Mucosa of rectum (tissue), 2 donors: ENCODE measurements around the gene SEMG2.

Experiments
- H3K27ac ChIP-seq, 2 donors: one replicate each; pipeline ENCODE4 v1.7.0; 2013; ENCODE audit warnings: inconsistent platforms in 2 of 2, low read depth in 2 of 2, low read length in 2 of 2
- H3K27me3 ChIP-seq, 2 donors: one replicate each; pipeline ENCODE4 v1.7.0; 2013; ENCODE audit warnings: low read length in 2 of 2; ENCODE audit not compliant: control insufficient read depth in 2 of 2, insufficient read depth in 2 of 2
- H3K36me3 ChIP-seq, 2 donors: one replicate each; pipeline ENCODE4 v1.7.0; 2013; ENCODE audit warnings: low read length in 2 of 2; ENCODE audit not compliant: control insufficient read depth in 2 of 2, insufficient read depth in 2 of 2
- H3K4me1 ChIP-seq, 2 donors: one replicate each; pipeline ENCODE4 v1.7.0; 2013; ENCODE audit warnings: low read length in 2 of 2, mild to moderate bottlenecking in 1 of 2; ENCODE audit not compliant: control insufficient read depth in 2 of 2, insufficient read depth in 2 of 2
- H3K4me3 ChIP-seq, 2 donors: one replicate each; pipeline ENCODE4 v1.7.0; 2013; ENCODE audit warnings: low read length in 2 of 2
- H3K9ac ChIP-seq, 2 donors: one replicate each; pipeline ENCODE4 v1.7.0; 2013; ENCODE audit warnings: low read length in 2 of 2, low read depth in 1 of 2, mild to moderate bottlenecking in 1 of 2
- H3K9me3 ChIP-seq, 2 donors: one replicate each; pipeline ENCODE4 v1.7.0; 2013; ENCODE audit warnings: low read length in 2 of 2; ENCODE audit not compliant: control insufficient read depth in 2 of 2
- donor health status: healthy.
- donor health status: Normal muscosa, but diverticular disease.

The SEMG2 gene

GRCh38 chr20:45189861-45190260 lies 31.3 kb upstream of the SEMG2 start:
- Histone ChIP-seq H3K4me1 (no peaks in the 10 kb centered on the region), H3K9ac (no peak overlapping the region), H3K9me3 (no peaks in the 10 kb centered on the region), H3K27me3 (no peaks in the 10 kb centered on the region), H3K27ac (no peak overlapping the region), H3K4me3 (no peak overlapping the region), H3K36me3 (no peaks in the 10 kb centered on the region)

GRCh38 chr20:45191926-45192325 lies 29.2 kb upstream of the SEMG2 start:
- no peak overlapping the region for H3K27ac ChIP-seq
- no peaks in the 10 kb centered on the region for H3K9me3 ChIP-seq
- no peaks in the 10 kb centered on the region for H3K36me3 ChIP-seq
- H3K4me3 ChIP-seq, result no peak overlapping the region
- H3K9ac ChIP-seq, result no peak overlapping the region
- no peaks in the 10 kb centered on the region for H3K4me1 ChIP-seq
- H3K27me3 ChIP-seq, result no peaks in the 10 kb centered on the region

GRCh38 chr20:45193331-45193730 lies 27.8 kb upstream of the SEMG2 start:
- Histone ChIP-seq H3K9me3 (no peaks in the 10 kb centered on the region), H3K9ac (no peak overlapping the region), H3K27ac (no peak overlapping the region), H3K27me3 (no peaks in the 10 kb centered on the region), H3K4me3 (no peak overlapping the region), H3K4me1 (no peaks in the 10 kb centered on the region), H3K36me3 (no peaks in the 10 kb centered on the region)

- peaks cover 0 to 3% of the 10 kb centered on the region in 2 donors for H3K9me3 ChIP-seq
- no peak within 1 kb of the TSS for H3K9ac ChIP-seq
- H3K4me3 ChIP-seq, result no peak within 1 kb of the TSS
- no peaks in the 10 kb centered on the region for H3K36me3 ChIP-seq
- no peak within 1 kb of the TSS for H3K27ac ChIP-seq
- H3K27me3 ChIP-seq, result peaks cover 0 to 3% of the 10 kb centered on the region in 2 donors
- H3K4me1 ChIP-seq, result peaks cover 0 to 3% of the 10 kb centered on the region in 2 donors
Observed at GRCh38 chr20:45206725-45207124, 14.4 kb upstream of the SEMG2 start, which contains the start of gene SEMG1. Gene SEMG1, plus strand, starts transcription at chr20:45207033. Its CDS starts 21 bp downstream, at chr20:45207054.

GRCh38 chr20:45209924-45210323 lies 11.2 kb upstream of the SEMG2 start:
- Histone ChIP-seq H3K36me3 (no peaks in the 10 kb centered on the region), H3K9me3 (no peaks in the 10 kb centered on the region), H3K27me3 (peaks cover 0 to 3% of the 10 kb centered on the region in 2 donors), H3K4me1 (peaks cover 0 to 3% of the 10 kb centered on the region in 2 donors), H3K4me3 (no peak overlapping the region), H3K27ac (no peak overlapping the region), H3K9ac (no peak overlapping the region)

GRCh38 chr20:45211569-45212474 lies 9.4 kb upstream of the SEMG2 start:
- Histone ChIP-seq H3K27me3 (peaks cover 0 to 3% of the 10 kb centered on the region in 2 donors), H3K4me1 (peaks cover 0 to 3% of the 10 kb centered on the region in 2 donors), H3K27ac (no peak overlapping the region), H3K9ac (no peak overlapping the region), H3K4me3 (no peak overlapping the region), H3K36me3 (no peaks in the 10 kb centered on the region), H3K9me3 (no peaks in the 10 kb centered on the region)

- Histone ChIP-seq H3K27me3 (peaks cover 0 to 3% of the 10 kb centered on the region in 2 donors), H3K9ac (no peak overlapping the region)
Observed at GRCh38 chr20:45212836-45213235, 8.3 kb upstream of the SEMG2 start.

GRCh38 chr20:45218124-45218523 lies 3.0 kb upstream of the SEMG2 start:
- no peaks in the 10 kb centered on the region for H3K4me1 ChIP-seq
- H3K9ac ChIP-seq, result no peak overlapping the region
- no peaks in the 10 kb centered on the region for H3K9me3 ChIP-seq
- H3K36me3 ChIP-seq, result no peaks in the 10 kb centered on the region
- H3K4me3 ChIP-seq, result no peak overlapping the region
- no peak overlapping the region for H3K27ac ChIP-seq
- H3K27me3 ChIP-seq, result no peaks in the 10 kb centered on the region

More at GRCh38 chr20:45212836-45213235, 8.3 kb upstream of the SEMG2 start:
- Histone ChIP-seq H3K4me3 (no peak overlapping the region), H3K27ac (no peak overlapping the region), H3K36me3 (no peaks in the 10 kb centered on the region), H3K9me3 (no peaks in the 10 kb centered on the region), H3K4me1 (no peaks in the 10 kb centered on the region)

- H3K4me3 ChIP-seq, result no peak overlapping the region
- H3K27me3 ChIP-seq, result peaks cover 0 to under 1% of the 10 kb centered on the region in 2 donors
- no peaks in the 10 kb centered on the region for H3K4me1 ChIP-seq
- H3K9me3 ChIP-seq, result no peaks in the 10 kb centered on the region
- H3K9ac ChIP-seq, result no peak overlapping the region
- H3K36me3 ChIP-seq, result no peaks in the 10 kb centered on the region
- H3K27ac ChIP-seq, result no peak overlapping the region
Observed at GRCh38 chr20:45218636-45219035, 2.5 kb upstream of the SEMG2 start.

GRCh38 chr20:45223136-45223535 lies 2.0 kb downstream of the SEMG2 start:
- H3K27me3 ChIP-seq, result peaks cover 3 to 6% of the 10 kb centered on the region in 2 donors
- no peak overlapping the region for H3K4me3 ChIP-seq
- no peaks in the 10 kb centered on the region for H3K9me3 ChIP-seq
- no peaks in the 10 kb centered on the region for H3K36me3 ChIP-seq
- H3K4me1 ChIP-seq, result no peaks in the 10 kb centered on the region
- H3K27ac ChIP-seq, result no peak overlapping the region
- no peak overlapping the region for H3K9ac ChIP-seq
